Fibroblast of lung (primary cell): Measurements from ENCODE around the gene RNF115. TPM values are rescaled to one million over a fixed set of nuclear protein-coding genes. Genes with fewer than 3 reads are reported as not detected.
"Not testable (repeated sequence)": the region's sequence is repeated elsewhere in the genome, so short reads cannot be mapped to it uniquely, and the experiment has no call there.

ENCODE experiments used
- DNase-seq, 2 donors: peaks; one replicate each; pipeline versions ENCODE4 v3.0.0 to v3.0.0-alpha.2; 2010; ENCODE audit warnings: low read depth in 2 of 2
- H2AFZ ChIP-seq: 2 replicates; pipeline ENCODE4 v1.5.1; 2012; ENCODE audit warnings: low read length, control low read depth, inconsistent platforms
- H3K27ac ChIP-seq: 2 replicates; pipeline ENCODE4 v1.5.1; 2011; ENCODE audit warnings: low read length, control low read depth; ENCODE audit not compliant: insufficient read depth
- H3K27me3 ChIP-seq: 2 replicates; pipeline ENCODE4 v1.5.1; 2011; ENCODE audit warnings: mild to moderate bottlenecking, low read length; ENCODE audit not compliant: control insufficient read depth, insufficient read depth
- H3K36me3 ChIP-seq: 2 replicates; pipeline ENCODE4 v1.5.1; 2011; ENCODE audit warnings: low read length; ENCODE audit not compliant: control insufficient read depth, insufficient read depth
- H3K4me1 ChIP-seq: 2 replicates; pipeline ENCODE4 v1.5.1; 2011; ENCODE audit warnings: low read length; ENCODE audit not compliant: control insufficient read depth, insufficient read depth; ENCODE audit errors: extremely low read depth
- H3K4me2 ChIP-seq: 2 replicates; pipeline ENCODE4 v1.5.1; 2011; ENCODE audit warnings: low read length, control low read depth; ENCODE audit not compliant: insufficient read depth; ENCODE audit errors: extremely low read depth
- H3K4me3 ChIP-seq, 4 experiments: fragments of 200-600 bp in 1 of 4; sonication (generic) in 1 of 4; replicated peaks in 1 of 4; 2 replicates each; pipeline ENCODE4 v1.5.1; 2011 to 2016; ENCODE audit warnings: low read length in 4 of 4, low read depth in 3 of 4, mild to moderate bottlenecking in 3 of 4, control low read depth in 2 of 4, inconsistent platforms in 1 of 4, mixed read lengths in 1 of 4; ENCODE audit not compliant: insufficient read depth in 1 of 4; ENCODE audit errors: control extremely low read depth in 1 of 4
- H3K79me2 ChIP-seq: 2 replicates; pipeline ENCODE4 v1.5.1; 2012; ENCODE audit warnings: mild to moderate bottlenecking, low read length, inconsistent platforms; ENCODE audit not compliant: control insufficient read depth, insufficient read depth
- H3K9ac ChIP-seq: 2 replicates; pipeline ENCODE4 v1.5.1; 2011; ENCODE audit warnings: mild to moderate bottlenecking, low read length, control low read depth; ENCODE audit not compliant: insufficient read depth
- H3K9me3 ChIP-seq: 2 replicates; pipeline ENCODE4 v1.5.1; 2012; ENCODE audit warnings: low read depth, low read length; ENCODE audit not compliant: control insufficient read depth, insufficient read depth
- H4K20me1 ChIP-seq: 2 replicates; pipeline ENCODE4 v1.5.1; 2011; ENCODE audit warnings: low read length; ENCODE audit not compliant: control insufficient read depth, insufficient read depth; ENCODE audit errors: extremely low read depth
- EZH2 ChIP-seq: IDR thresholded peaks from 2 replicates; pipeline ENCODE4 v1.5.1; 2012; ENCODE audit warnings: low read length, control low read depth, mild to moderate bottlenecking; ENCODE audit errors: missing control alignments
- polyA plus RNA-seq, 2 donors: library from polyadenylated mRNA; depleted of rRNA in 1 of 2; stranded (reverse) in 1 of 2; unstranded in 1 of 2; fragments of >200 nt; gene quantifications; 2 replicates each; pipeline ENCODE4 v1.2.1, GENCODE V29; 2011 to 2012; ENCODE audit warnings: missing spikeins in 1 of 2
- total RNA-seq: library from RNA; depleted of rRNA; stranded (reverse); fragments of >200 nt; gene quantifications from 2 replicates; pipeline ENCODE4 v1.2.1, GENCODE V29; 2014
- TF ChIP-seq, protein P1 (sequence below), 2 donors: IDR thresholded peaks in 1 of 2; conservative IDR thresholded peaks in 1 of 2; 1 replicate in 1 of 2; 2 replicates in 1 of 2; pipeline ENCODE4 v1.5.1; 2011 to 2012; ENCODE audit warnings: low read length in 2 of 2, control low read depth in 1 of 2, inconsistent platforms in 1 of 2, low read depth in 1 of 2, mild to moderate bottlenecking in 1 of 2

Gene RNF115
- total and polyA plus RNA-seq, 2 donors (not counting 1 experiment from before 2014, with no cell fraction given) = 16.2 to 19.8 TPM

DNA sequence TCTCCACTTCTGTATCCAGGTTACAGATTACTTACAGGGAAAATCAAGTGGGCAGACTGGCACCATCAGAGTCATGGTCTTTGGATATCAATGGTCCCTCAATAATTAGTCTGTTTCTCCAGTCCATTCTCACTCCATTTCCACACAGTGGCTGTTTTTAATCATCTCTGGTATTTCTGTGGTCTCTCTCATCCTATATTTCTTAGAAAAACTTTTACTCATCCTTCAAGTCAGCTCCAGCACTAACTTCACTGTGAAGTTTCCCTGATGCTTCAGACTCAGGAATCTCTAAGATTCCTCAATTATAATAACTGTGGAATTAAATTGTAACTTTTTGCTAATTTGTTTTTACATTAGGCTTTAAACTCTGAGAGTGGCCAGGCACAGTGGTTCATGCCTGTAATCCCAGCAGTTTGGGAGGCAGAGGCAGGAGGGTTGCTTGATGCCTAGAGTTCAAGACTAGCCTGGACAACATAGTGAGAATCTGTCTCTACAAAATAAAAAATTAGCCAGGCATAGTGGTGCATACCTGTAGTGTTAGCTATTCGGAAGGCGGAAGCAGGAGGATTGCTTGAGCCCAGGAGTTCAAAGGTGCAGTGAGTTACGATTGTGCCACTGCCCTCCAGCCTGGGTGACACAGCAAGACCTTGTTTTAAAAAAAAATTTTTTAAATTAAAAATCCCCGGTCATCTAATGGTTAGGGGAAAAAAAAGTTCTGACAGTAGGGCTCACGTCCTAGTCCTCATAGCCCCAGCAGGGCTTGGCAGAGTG, 94.0 kb downstream of the RNF115 start:
- Histone ChIP-seq H3K4me2 (no peak overlapping the region), H3K4me3 (no peak overlapping the region), H3K4me1 (no peaks in the 10 kb centered on the region), H4K20me1 (no peaks in the 10 kb centered on the region), H3K9me3 (no peaks in the 10 kb centered on the region), H3K27me3 (no peaks in the 10 kb centered on the region), H3K9ac (no peak overlapping the region), H3K79me2 (no peaks in the 10 kb centered on the region), H3K27ac (no peak overlapping the region), H3K36me3 (no peaks in the 10 kb centered on the region), H2AFZ (no peak overlapping the region)
- no peak for DNase-seq
- TF ChIP-seq, protein P1, sequence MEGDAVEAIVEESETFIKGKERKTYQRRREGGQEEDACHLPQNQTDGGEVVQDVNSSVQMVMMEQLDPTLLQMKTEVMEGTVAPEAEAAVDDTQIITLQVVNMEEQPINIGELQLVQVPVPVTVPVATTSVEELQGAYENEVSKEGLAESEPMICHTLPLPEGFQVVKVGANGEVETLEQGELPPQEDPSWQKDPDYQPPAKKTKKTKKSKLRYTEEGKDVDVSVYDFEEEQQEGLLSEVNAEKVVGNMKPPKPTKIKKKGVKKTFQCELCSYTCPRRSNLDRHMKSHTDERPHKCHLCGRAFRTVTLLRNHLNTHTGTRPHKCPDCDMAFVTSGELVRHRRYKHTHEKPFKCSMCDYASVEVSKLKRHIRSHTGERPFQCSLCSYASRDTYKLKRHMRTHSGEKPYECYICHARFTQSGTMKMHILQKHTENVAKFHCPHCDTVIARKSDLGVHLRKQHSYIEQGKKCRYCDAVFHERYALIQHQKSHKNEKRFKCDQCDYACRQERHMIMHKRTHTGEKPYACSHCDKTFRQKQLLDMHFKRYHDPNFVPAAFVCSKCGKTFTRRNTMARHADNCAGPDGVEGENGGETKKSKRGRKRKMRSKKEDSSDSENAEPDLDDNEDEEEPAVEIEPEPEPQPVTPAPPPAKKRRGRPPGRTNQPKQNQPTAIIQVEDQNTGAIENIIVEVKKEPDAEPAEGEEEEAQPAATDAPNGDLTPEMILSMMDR (conservative IDR thresholded peaks at IDR 0.05 in 1 of 2, IDR thresholded peaks at IDR 0.05 in 1 of 2; ENCODE audit: low read depth in 1 of 2, low read length in 2 of 2) = no peak
- no peak for TF ChIP-seq EZH2

DNA sequence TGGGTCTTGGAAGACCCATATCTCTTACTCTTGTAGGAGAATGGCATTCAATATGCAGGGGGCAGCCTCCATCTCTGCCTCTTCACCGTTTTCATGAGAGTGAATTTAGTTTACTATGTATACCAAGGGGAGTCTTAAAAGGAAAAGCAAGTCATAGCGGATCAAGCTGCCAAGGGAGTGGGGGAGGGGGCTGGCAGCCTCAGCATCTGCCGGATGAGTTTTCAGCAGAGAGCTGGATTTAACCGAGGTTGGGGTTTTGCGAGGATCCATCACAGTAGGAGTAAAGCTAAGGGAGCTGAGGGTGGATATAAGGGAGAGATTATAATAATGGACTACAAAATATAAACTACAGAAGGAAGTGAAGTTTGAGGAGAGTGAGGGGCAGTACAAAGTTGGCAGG, 94.7 kb downstream of the RNF115 start:
- TF ChIP-seq, protein P1 (conservative IDR thresholded peaks at IDR 0.05 in 1 of 2, IDR thresholded peaks at IDR 0.05 in 1 of 2; ENCODE audit: low read depth in 1 of 2, low read length in 2 of 2) = no peak
- no peak for TF ChIP-seq EZH2
- Histone ChIP-seq H3K9me3 (no peaks in the 10 kb centered on the region), H3K9ac (no peak overlapping the region), H3K79me2 (no peaks in the 10 kb centered on the region), H3K4me3 (no peak overlapping the region), H3K27me3 (no peaks in the 10 kb centered on the region), H2AFZ (no peak overlapping the region), H4K20me1 (no peaks in the 10 kb centered on the region), H3K27ac (no peak overlapping the region), H3K4me2 (no peak overlapping the region), H3K36me3 (no peaks in the 10 kb centered on the region), H3K4me1 (no peaks in the 10 kb centered on the region)
- DNase-seq = peak in 1 of 2 donors; percentile 34

GRCh38 chr1:145726193-145726592, 97.7 kb downstream of the RNF115 start:
- DNase-seq, H3K36me3 ChIP-seq, H3K9ac ChIP-seq, H2AFZ ChIP-seq, H3K79me2 ChIP-seq, H3K9me3 ChIP-seq, H3K4me2 ChIP-seq, H3K27me3 ChIP-seq, H3K4me3 ChIP-seq, H4K20me1 ChIP-seq, H3K4me1 ChIP-seq, H3K27ac ChIP-seq: not testable (repeated sequence)
